ENCODE data around the gene MT1M.
A peak's percentile ranks its signal among the peaks of the same experiment; 100 is the strongest.

The MT1M gene

DNA sequence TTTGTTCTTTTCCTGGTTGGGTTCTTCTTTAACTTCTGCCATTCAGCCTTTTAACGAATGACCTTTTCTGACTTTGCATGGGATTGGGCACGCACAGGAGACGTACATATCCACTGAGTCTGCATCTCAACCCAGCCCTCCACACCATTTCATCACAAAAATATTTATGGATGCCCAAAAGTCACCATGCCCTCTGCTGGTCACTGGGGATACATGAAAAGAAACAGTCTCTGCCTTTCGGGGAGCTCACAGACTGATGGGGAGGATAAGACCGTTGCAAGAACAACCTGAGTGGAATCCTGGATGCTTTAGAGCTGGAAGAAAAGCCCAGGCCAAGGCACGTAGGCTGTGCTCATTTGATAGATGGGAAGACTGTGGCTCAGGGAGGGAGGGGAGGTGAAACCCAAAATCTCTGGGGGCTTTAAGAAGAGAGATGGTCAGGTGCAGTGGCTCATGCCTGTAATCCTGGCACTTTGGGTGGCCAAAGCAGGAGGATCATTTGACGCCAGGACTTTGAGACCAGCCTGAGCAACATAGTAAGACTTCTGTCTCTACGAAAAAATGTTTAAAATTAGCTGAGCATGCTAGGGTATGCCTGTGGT, 32.0 kb upstream of the MT1M start:
- Histone ChIP-seq H3K9me3 (ENCODE audit: control insufficient read depth, insufficient read depth, low read length) (no peaks in the 10 kb centered on the region), H3K9ac (ENCODE audit: low read depth, low read length) (no peak overlapping the region), H3K36me3 (ENCODE audit: control insufficient read depth, insufficient read depth, low read length) (no peaks in the 10 kb centered on the region), H3K4me3 (ENCODE audit: low read depth, low read length) (no peak overlapping the region), H3K27me3 (ENCODE audit: control insufficient read depth, insufficient read depth, low read length) (peaks cover 17% of the 10 kb centered on the region), H3K27ac (ENCODE audit: low read depth, low read length) (no peak overlapping the region), H3K4me1 (ENCODE audit: control insufficient read depth, insufficient read depth, low read length) (no peaks in the 10 kb centered on the region)

DNA sequence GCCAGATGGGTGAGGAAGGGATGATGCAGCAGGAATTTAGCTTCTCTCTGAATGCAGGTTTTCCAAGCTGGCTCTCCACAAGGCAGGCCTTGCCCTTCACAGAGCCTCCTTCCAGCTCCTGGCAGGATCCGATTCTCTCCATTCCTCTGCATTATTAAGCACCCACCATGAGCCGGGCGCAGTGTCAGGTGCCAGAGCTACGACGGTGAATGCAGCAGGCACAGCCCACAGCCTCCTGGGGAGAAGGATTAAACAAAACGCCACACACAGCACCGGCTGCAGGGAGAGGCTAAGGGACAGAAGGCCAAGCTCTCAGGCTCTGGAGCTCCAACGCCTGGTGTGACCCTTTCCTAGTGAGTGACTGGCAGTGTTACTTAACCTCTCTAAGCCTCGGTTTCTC, 31.1 kb upstream of the MT1M start:
- H3K9me3 ChIP-seq (ENCODE audit: control insufficient read depth, insufficient read depth, low read length) = no peaks in the 10 kb centered on the region
- H3K4me3 ChIP-seq (ENCODE audit: low read depth, low read length) = no peak overlapping the region
- H3K27me3 ChIP-seq (ENCODE audit: control insufficient read depth, insufficient read depth, low read length) = peaks cover 25% of the 10 kb centered on the region
- H3K27ac ChIP-seq (ENCODE audit: low read depth, low read length) = no peak overlapping the region
- no peaks in the 10 kb centered on the region for H3K36me3 ChIP-seq (ENCODE audit: control insufficient read depth, insufficient read depth, low read length)
- no peaks in the 10 kb centered on the region for H3K4me1 ChIP-seq (ENCODE audit: control insufficient read depth, insufficient read depth, low read length)
- no peak overlapping the region for H3K9ac ChIP-seq (ENCODE audit: low read depth, low read length)

DNA sequence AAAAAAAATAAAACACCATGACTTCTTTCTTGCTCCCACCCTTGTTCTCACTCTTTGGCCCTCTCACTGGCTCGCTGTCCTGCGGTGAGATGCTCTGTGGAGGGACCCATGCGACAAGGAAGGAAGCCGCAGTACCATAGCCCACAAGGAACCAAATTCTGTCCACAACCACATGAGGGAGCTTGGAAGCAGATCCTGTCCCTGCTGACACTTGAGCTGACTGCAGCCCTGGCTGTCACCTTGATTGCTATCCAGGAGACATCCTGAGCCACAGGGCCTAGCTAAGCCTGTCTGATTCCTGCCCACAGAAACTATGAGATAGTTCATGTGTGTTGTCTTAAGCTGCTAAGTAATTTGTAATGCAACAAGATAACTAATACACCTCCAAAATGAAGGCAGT, 28.9 kb upstream of the MT1M start:
- no peak overlapping the region for H3K4me3 ChIP-seq (ENCODE audit: low read depth, low read length)
- H3K27ac ChIP-seq (ENCODE audit: low read depth, low read length) = no peak overlapping the region
- H3K36me3 ChIP-seq (ENCODE audit: control insufficient read depth, insufficient read depth, low read length) = no peaks in the 10 kb centered on the region
- H3K9ac ChIP-seq (ENCODE audit: low read depth, low read length) = no peak overlapping the region
- no peaks in the 10 kb centered on the region for H3K9me3 ChIP-seq (ENCODE audit: control insufficient read depth, insufficient read depth, low read length)
- peaks cover 48% of the 10 kb centered on the region for H3K27me3 ChIP-seq (ENCODE audit: control insufficient read depth, insufficient read depth, low read length)
- peaks cover 13% of the 10 kb centered on the region for H3K4me1 ChIP-seq (ENCODE audit: control insufficient read depth, insufficient read depth, low read length)

- no peaks in the 10 kb centered on the region for H3K36me3 ChIP-seq (ENCODE audit: control insufficient read depth, insufficient read depth, low read length)
- peaks cover 26% of the 10 kb centered on the region for H3K4me1 ChIP-seq (ENCODE audit: control insufficient read depth, insufficient read depth, low read length)
- H3K27ac ChIP-seq (ENCODE audit: low read depth, low read length) = no peak overlapping the region
- no peaks in the 10 kb centered on the region for H3K9me3 ChIP-seq (ENCODE audit: control insufficient read depth, insufficient read depth, low read length)
- no peak overlapping the region for H3K4me3 ChIP-seq (ENCODE audit: low read depth, low read length)
- H3K27me3 ChIP-seq (ENCODE audit: control insufficient read depth, insufficient read depth, low read length) = peaks cover 61% of the 10 kb centered on the region
- H3K9ac ChIP-seq (ENCODE audit: low read depth, low read length) = no peak overlapping the region
These were observed 27.5 kb upstream of the MT1M start for GRCh38 chr16:56604966-56605365.

DNA sequence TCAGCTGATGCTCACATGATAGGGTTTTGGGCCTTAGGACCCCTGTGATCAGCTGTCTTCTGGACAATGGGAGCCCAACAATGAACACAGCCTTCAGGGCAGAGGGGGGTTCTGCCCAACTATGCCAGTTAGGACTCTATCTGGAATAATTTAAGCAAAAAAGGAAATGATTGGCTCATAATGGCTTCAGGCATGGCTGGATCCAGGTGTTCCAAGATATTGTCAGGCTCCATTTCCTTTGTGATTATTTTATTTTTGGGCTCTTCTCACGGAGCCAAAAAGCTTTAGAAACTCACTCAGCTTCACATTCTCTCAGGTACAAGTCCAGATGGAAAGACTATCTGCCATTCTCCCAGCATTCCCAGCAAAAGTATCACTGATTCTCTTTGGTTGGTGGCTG, 27.0 kb upstream of the MT1M start:
- Histone ChIP-seq H3K9ac (ENCODE audit: low read depth, low read length) (no peak overlapping the region), H3K27ac (ENCODE audit: low read depth, low read length) (no peak overlapping the region), H3K36me3 (ENCODE audit: control insufficient read depth, insufficient read depth, low read length) (no peaks in the 10 kb centered on the region), H3K4me1 (ENCODE audit: control insufficient read depth, insufficient read depth, low read length) (peaks cover 32% of the 10 kb centered on the region), H3K4me3 (ENCODE audit: low read depth, low read length) (no peak overlapping the region), H3K27me3 (ENCODE audit: control insufficient read depth, insufficient read depth, low read length) (peaks cover 67% of the 10 kb centered on the region), H3K9me3 (ENCODE audit: control insufficient read depth, insufficient read depth, low read length) (no peaks in the 10 kb centered on the region)

GRCh38 chr16:56606071-56606475, 26.4 kb upstream of the MT1M start:
- no peaks in the 10 kb centered on the region for H3K36me3 ChIP-seq (ENCODE audit: control insufficient read depth, insufficient read depth, low read length)
- no peak overlapping the region for H3K4me3 ChIP-seq (ENCODE audit: low read depth, low read length)
- H3K27ac ChIP-seq (ENCODE audit: low read depth, low read length) = no peak overlapping the region
- H3K27me3 ChIP-seq (ENCODE audit: control insufficient read depth, insufficient read depth, low read length) = peaks cover 72% of the 10 kb centered on the region
- no peak overlapping the region for H3K9ac ChIP-seq (ENCODE audit: low read depth, low read length)
- peaks cover 32% of the 10 kb centered on the region for H3K4me1 ChIP-seq (ENCODE audit: control insufficient read depth, insufficient read depth, low read length)
- no peaks in the 10 kb centered on the region for H3K9me3 ChIP-seq (ENCODE audit: control insufficient read depth, insufficient read depth, low read length)

DNA sequence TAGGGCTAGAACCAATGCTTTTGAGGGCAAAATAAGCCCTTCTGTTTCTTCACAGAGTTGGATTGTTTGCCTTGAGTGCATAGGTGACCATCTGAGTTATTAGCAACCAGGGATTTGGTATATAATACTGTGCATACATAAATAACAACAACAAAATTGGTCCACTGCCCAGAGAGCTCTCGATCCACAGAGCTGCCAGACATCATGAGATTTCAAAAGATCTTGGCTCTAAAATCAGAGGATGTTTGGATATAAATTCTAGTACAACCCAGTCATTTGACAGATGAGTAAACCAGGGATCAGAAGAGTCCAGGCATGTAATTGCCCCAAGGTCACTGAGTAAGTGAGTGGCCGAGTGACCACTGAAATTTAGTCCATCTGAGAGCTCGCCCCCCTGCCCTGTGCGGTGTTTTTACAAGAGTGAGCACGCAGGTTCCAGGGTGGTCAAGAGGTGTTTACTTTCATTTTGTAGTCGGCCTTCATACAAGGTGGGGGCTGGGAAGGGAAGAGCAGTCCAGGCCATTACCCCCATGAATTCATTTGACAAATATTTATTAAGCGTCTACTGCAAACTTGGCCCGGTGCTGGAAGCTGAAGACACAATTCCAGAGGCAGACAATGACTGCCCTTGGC, 25.9 kb upstream of the MT1M start:
- Histone ChIP-seq H3K27ac (ENCODE audit: low read depth, low read length) (no peak overlapping the region), H3K27me3 (ENCODE audit: control insufficient read depth, insufficient read depth, low read length) (peaks cover 73% of the 10 kb centered on the region), H3K9me3 (ENCODE audit: control insufficient read depth, insufficient read depth, low read length) (no peaks in the 10 kb centered on the region), H3K36me3 (ENCODE audit: control insufficient read depth, insufficient read depth, low read length) (no peaks in the 10 kb centered on the region), H3K4me3 (ENCODE audit: low read depth, low read length) (no peak overlapping the region), H3K4me1 (ENCODE audit: control insufficient read depth, insufficient read depth, low read length) (peaks cover 32% of the 10 kb centered on the region), H3K9ac (ENCODE audit: low read depth, low read length) (no peak overlapping the region)

- Histone ChIP-seq H3K9ac (ENCODE audit: low read depth, low read length) (no peak overlapping the region), H3K27ac (ENCODE audit: low read depth, low read length) (no peak overlapping the region)
These were observed 25.3 kb upstream of the MT1M start for GRCh38 chr16:56607109-56607618.

GRCh38 chr16:56607675-56608042, 24.8 kb upstream of the MT1M start:
- Histone ChIP-seq H3K9ac (ENCODE audit: low read depth, low read length) (no peak overlapping the region), H3K4me3 (ENCODE audit: low read depth, low read length) (0 out of 2 replicates have a peak overlapping the region, but pooled peaks have one; percentile 65), H3K27me3 (ENCODE audit: control insufficient read depth, insufficient read depth, low read length) (peaks cover 77% of the 10 kb centered on the region), H3K9me3 (ENCODE audit: control insufficient read depth, insufficient read depth, low read length) (no peaks in the 10 kb centered on the region), H3K4me1 (ENCODE audit: control insufficient read depth, insufficient read depth, low read length) (peaks cover 32% of the 10 kb centered on the region), H3K36me3 (ENCODE audit: control insufficient read depth, insufficient read depth, low read length) (no peaks in the 10 kb centered on the region), H3K27ac (ENCODE audit: low read depth, low read length) (no peak overlapping the region)

More at GRCh38 chr16:56607109-56607618, 25.3 kb upstream of the MT1M start:
- H3K27me3 ChIP-seq (ENCODE audit: control insufficient read depth, insufficient read depth, low read length) = peaks cover 74% of the 10 kb centered on the region
- H3K36me3 ChIP-seq (ENCODE audit: control insufficient read depth, insufficient read depth, low read length) = no peaks in the 10 kb centered on the region
- H3K9me3 ChIP-seq (ENCODE audit: control insufficient read depth, insufficient read depth, low read length) = no peaks in the 10 kb centered on the region
- H3K4me1 ChIP-seq (ENCODE audit: control insufficient read depth, insufficient read depth, low read length) = peaks cover 32% of the 10 kb centered on the region
- no peak overlapping the region for H3K4me3 ChIP-seq (ENCODE audit: low read depth, low read length)

- peak within 1 kb of the TSS; percentile 65 for H3K4me3 ChIP-seq (ENCODE audit: low read depth, low read length)
- no peak within 1 kb of the TSS for H3K27ac ChIP-seq (ENCODE audit: low read depth, low read length)
- H3K9me3 ChIP-seq (ENCODE audit: control insufficient read depth, insufficient read depth, low read length) = no peaks in the 10 kb centered on the region
- no peaks in the 10 kb centered on the region for H3K36me3 ChIP-seq (ENCODE audit: control insufficient read depth, insufficient read depth, low read length)
- peaks cover 32% of the 10 kb centered on the region for H3K4me1 ChIP-seq (ENCODE audit: control insufficient read depth, insufficient read depth, low read length)
- no peak within 1 kb of the TSS; the same call in 1 of the 2 replicates for H3K9ac ChIP-seq (ENCODE audit: low read depth, low read length)
- peaks cover 79% of the 10 kb centered on the region for H3K27me3 ChIP-seq (ENCODE audit: control insufficient read depth, insufficient read depth, low read length)
These were observed 24.2 kb upstream of the MT1M start, which contains the start of gene MT2A for GRCh38 chr16:56608043-56608875. MT2A (plus strand) TSS chr16:56608584; CDS start chr16:56608656, 72 bp downstream.

Data from HUES48 (cell line).